Lung (tissue), 12 donors: Measurements from ENCODE around the gene LZTS2. TPM values are rescaled to one million over a fixed set of nuclear protein-coding genes. Genes with fewer than 3 reads are reported as not detected.

Source experiments
- ATAC-seq: fragments of 200-7000 bp; cut with Tn5 transposase; one replicate; pipeline ENCODE4 v1.9.1; 2020; ENCODE audit warnings: moderate number of reproducible peaks; ENCODE audit not compliant: insufficient read depth, low FRiP score
- DNase-seq, 3 donors: peaks; one replicate each; pipeline ENCODE4 v3.0.0-alpha.2; 2013 to 2017
- H3K27ac ChIP-seq, 2 donors: one replicate each; pipeline ENCODE4 v1.5.1; 2013; ENCODE audit warnings: mild to moderate bottlenecking in 2 of 2, moderate library complexity in 2 of 2, control low read depth in 1 of 2, inconsistent platforms in 1 of 2, low read depth in 1 of 2, low read length in 1 of 2
- H3K27me3 ChIP-seq, 3 donors: one replicate each; pipeline ENCODE4 v1.5.1; 2013; ENCODE audit warnings: low read length in 2 of 3; ENCODE audit not compliant: control insufficient read depth in 3 of 3, insufficient read depth in 3 of 3
- H3K36me3 ChIP-seq, 4 donors: one replicate each; pipeline ENCODE4 v1.5.1; 2013; ENCODE audit warnings: low read length in 4 of 4, mild to moderate bottlenecking in 1 of 4, moderate library complexity in 1 of 4; ENCODE audit not compliant: control insufficient read depth in 4 of 4, insufficient read depth in 4 of 4
- H3K4me1 ChIP-seq, 5 donors: one replicate each; pipeline ENCODE4 v1.5.1; 2013; ENCODE audit warnings: low read length in 5 of 5, mild to moderate bottlenecking in 2 of 5, moderate library complexity in 1 of 5; ENCODE audit not compliant: control insufficient read depth in 5 of 5, insufficient read depth in 5 of 5
- H3K4me3 ChIP-seq: one replicate; pipeline ENCODE4 v1.5.1; 2013; ENCODE audit warnings: mild to moderate bottlenecking, control low read depth, moderate library complexity
- H3K9ac ChIP-seq, 2 donors: one replicate each; pipeline ENCODE4 v1.5.1; 2013; ENCODE audit warnings: low read length in 2 of 2, control low read depth in 1 of 2; ENCODE audit not compliant: insufficient read depth in 1 of 2
- H3K9me3 ChIP-seq, 4 donors: one replicate each; pipeline ENCODE4 v1.5.1; 2013; ENCODE audit warnings: low read length in 3 of 4, mild to moderate bottlenecking in 1 of 4, moderate library complexity in 1 of 4; ENCODE audit not compliant: control insufficient read depth in 4 of 4, insufficient read depth in 3 of 4
- WGBS, 2 donors: extraction: QIAGEN DNeasy Blood & Tissue Kit; methylation state at CpG; one replicate each; pipeline ENCODE4 v1.1.7; 2013; 5-methylcytosine and 5-hydroxymethylcytosine counted together
- polyA plus RNA-seq, 2 donors: library from polyadenylated mRNA; stranded (reverse); fragments of 200-250 nt; gene quantifications; one replicate each; pipeline ENCODE4 v1.2.1, GENCODE V29; 2013
- total RNA-seq, 2 donors: library from RNA; depleted of rRNA in 1 of 2; stranded (reverse); fragments of >200 nt in 1 of 2; gene quantifications; one replicate each; pipeline ENCODE4 v1.2.1, GENCODE V29; 2014 to 2021
- TF ChIP-seq, protein P1 (sequence below): IDR thresholded peaks from 2 replicates; pipeline ENCODE4 v1.5.1; 2012; ENCODE audit warnings: mild to moderate bottlenecking; ENCODE audit errors: control extremely low read depth, extremely low read depth
- donor health status: control.
- donor health status: control.
- donor health status: Bipolar disorder and iron deficiency.
- donor health status: healthy.
- donor health status: DM: yes; HTN: yes; CAD: no.

LZTS2 gene
- total and polyA plus RNA-seq, 4 donors, result 44.5 to 76.8 (median 55.6) TPM

DNA sequence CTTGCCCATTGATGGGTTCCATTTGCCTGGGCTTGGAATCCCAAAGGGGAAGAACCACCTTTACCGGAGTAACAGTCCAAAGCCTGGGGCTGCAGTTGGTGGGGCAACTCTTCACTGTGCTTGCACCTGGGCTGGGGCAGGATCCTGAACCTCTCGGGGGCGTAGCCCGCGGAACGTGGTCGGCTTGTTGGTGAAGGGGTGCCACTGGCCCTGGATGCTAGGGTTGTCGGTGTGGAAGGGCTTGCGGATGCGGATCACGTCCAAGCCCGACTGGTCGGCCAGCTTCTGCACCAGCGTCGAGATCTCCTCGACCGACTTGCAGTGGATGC is 13.0 kb upstream of the LZTS2 start:
- TF ChIP-seq, protein P1, sequence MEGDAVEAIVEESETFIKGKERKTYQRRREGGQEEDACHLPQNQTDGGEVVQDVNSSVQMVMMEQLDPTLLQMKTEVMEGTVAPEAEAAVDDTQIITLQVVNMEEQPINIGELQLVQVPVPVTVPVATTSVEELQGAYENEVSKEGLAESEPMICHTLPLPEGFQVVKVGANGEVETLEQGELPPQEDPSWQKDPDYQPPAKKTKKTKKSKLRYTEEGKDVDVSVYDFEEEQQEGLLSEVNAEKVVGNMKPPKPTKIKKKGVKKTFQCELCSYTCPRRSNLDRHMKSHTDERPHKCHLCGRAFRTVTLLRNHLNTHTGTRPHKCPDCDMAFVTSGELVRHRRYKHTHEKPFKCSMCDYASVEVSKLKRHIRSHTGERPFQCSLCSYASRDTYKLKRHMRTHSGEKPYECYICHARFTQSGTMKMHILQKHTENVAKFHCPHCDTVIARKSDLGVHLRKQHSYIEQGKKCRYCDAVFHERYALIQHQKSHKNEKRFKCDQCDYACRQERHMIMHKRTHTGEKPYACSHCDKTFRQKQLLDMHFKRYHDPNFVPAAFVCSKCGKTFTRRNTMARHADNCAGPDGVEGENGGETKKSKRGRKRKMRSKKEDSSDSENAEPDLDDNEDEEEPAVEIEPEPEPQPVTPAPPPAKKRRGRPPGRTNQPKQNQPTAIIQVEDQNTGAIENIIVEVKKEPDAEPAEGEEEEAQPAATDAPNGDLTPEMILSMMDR, result no peak
- Histone ChIP-seq H3K27me3 (no peaks in the 10 kb centered on the region), H3K27ac (no peak overlapping the region), H3K4me3 (peak overlapping the region; percentile 82), H3K4me1 (peaks cover 7 to 21% (median 10%) of the 10 kb centered on the region in 5 donors), H3K9me3 (no peaks in the 10 kb centered on the region), H3K36me3 (peaks cover 6 to 32% (median 25%) of the 10 kb centered on the region in 4 donors), H3K9ac (peak overlapping the region in 1 of 2 donors; percentile 7)
- ATAC-seq (no peak), DNase-seq (no peak)
- WGBS, 2 donors, result 21 to 27% methylated on average over 17 of the region's 17 CpGs

DNA sequence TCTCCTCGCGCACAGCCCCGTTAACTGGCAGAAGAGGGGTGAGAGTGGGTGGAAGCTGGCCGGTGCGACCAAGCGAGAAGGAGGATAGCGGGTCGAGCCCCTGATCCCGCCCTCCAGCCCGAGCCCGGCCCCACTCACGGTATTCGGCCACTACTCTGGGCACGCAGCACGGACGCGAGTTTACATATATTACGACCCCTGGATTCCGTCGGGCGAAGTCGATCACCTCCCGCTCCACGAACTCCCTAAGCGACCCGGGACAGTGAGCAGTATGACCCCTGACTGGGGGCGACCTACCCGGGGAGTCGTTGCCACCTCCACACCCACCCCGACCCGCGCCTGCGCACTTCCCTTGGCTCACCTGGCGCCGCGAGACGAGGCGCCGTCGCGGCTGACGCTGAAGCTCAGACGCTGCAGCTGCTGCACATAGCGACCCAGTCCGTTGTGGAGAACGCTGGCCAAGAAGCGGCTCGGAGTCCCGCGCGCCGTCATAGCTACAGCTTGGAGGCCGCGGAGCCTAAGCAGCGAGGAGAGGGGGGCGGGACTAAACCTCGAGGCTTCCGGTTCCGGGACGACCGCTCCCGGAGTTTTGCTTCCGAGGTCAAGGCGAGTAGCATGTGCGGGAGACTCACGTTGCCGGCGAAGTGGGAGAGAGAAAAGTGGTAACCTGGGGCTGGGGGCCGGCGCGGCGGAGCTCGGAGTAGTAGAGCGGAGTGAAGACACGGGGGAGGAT is 12.5 kb upstream of the LZTS2 start, which contains the start of the genes MRPL43 and TWNK:
Gene MRPL43 (minus strand): TSS at position 546 of the 733 bp plus-strand sequence. CDS start 54 bp downstream, at position 492.
Gene TWNK (plus strand): TSS at position 592 of the 733 bp plus-strand sequence. CDS start 668 bp downstream, outside the sequence.
- Histone ChIP-seq H3K27me3 (no peaks in the 10 kb centered on the region), H3K4me1 (peaks cover 7 to 21% (median 10%) of the 10 kb centered on the region in 5 donors), H3K27ac (peak within 1 kb of the TSS; percentile 80 to 84), H3K9me3 (no peaks in the 10 kb centered on the region), H3K4me3 (peak within 1 kb of the TSS; percentile 82), H3K9ac (peak within 1 kb of the TSS in 1 of 2 donors; percentile 7), H3K36me3 (peaks cover 6 to 32% (median 24%) of the 10 kb centered on the region in 4 donors)
- ATAC-seq, result peak; percentile 80
- TF ChIP-seq, protein P1, result no peak
- 1% methylated on average over 73 to 75 of the region's 75 CpGs for WGBS, 2 donors
- DNase-seq, result peak; percentile 84 to 88 (median 85)

DNA sequence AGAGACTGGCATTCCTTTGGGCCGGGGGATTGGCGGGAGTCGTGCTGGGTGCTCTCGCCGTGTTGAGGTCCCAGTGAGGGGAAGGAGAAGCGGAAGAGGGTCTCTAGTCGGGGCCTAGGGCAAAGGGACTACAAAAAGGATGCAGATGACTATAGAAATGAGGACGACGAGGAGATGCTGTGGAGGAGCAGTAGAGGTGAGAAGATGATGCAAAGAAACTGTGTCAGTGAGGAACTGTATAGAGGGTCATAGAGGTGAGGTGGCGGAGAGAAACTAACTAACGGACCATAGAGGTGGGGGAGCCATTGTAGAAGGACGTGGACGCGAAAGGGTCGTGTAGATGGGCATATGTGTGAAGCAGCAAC is 11.9 kb upstream of the LZTS2 start:
- Histone ChIP-seq H3K27ac (peak overlapping the region; percentile 5 to 80), H3K36me3 (peaks cover 6 to 32% (median 24%) of the 10 kb centered on the region in 4 donors)

More for the DNA sequence above, 11.9 kb upstream of the LZTS2 start:
- no peak for DNase-seq
- TF ChIP-seq, protein P1, result no peak
- H3K9me3 ChIP-seq, result no peaks in the 10 kb centered on the region
- peak overlapping the region; percentile 82 for H3K4me3 ChIP-seq
- H3K27me3 ChIP-seq, result no peaks in the 10 kb centered on the region
- WGBS, 2 donors, result 2% methylated on average over 15 of the region's 15 CpGs
- no peak overlapping the region for H3K9ac ChIP-seq
- peaks cover 7 to 21% (median 10%) of the 10 kb centered on the region in 5 donors for H3K4me1 ChIP-seq
- ATAC-seq, result no peak
